22Rv1 (cell line): Measurements from ENCODE around the gene ANO9.

Experiments used
- CTCF ChIP-seq: fragments of 450-650 bp; IDR thresholded peaks from 2 replicates; pipeline ENCODE4 v1.5.1; 2017; ENCODE audit warnings: mild to moderate bottlenecking
- ZFX ChIP-seq: fragments of 450-650 bp; IDR thresholded peaks from 2 replicates; pipeline ENCODE4 v1.6.1; 2017; ENCODE audit warnings: antibody characterized with exemption, borderline replicate concordance

- TF ChIP-seq CTCF (no peak), ZFX (no peak)
Observed at GRCh38 chr11:425301-425700, 16.5 kb downstream of the ANO9 start.
